ENCODE measurements around the gene KIFAP3.
"Not testable (repeated sequence)": the region's sequence is repeated elsewhere in the genome, so short reads cannot be mapped to it uniquely, and the experiment has no call there.

The KIFAP3 gene

DNA sequence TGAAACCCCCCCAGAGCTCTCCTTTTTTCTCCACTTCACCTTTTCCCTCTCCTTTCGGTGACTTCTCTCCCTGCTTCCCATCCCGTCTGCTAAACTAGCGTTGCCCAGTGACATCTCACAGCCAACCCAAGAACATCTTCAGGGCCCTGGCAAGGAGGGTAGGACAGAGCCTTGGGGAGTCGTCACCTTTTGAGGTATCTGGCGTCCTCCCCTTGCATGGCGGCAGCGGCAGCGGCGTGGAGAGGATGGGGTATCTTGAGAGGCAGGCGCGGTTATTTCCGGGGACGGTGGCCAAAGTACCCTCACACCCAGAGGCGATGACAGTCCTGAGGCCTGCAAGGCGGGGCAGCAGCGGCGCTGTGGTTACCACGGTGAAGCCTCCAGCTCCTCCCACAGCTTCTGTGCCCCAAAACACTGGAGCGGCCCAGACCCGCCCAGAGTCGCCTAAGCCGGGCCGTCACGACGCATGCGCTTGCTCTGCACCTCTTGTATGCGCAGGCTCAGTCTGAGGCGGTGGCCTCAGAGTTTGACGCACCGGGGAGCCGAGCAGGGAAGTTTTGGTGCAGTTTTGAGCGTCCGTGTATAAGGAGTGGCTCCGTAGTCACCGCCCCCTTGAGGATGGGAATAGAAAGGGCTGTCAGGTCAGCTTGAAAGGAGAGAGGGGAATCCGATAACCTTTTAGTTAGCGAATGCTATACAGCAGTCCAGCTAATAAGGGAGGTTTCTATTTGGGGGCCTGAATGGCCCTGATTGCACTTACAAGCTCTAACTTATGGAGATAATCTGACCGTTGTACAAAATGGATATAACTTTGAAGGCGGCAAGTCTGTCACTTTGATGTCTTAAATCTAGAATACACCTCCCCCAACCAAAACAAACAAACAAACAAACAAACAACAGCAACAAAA is at the start of gene KIFAP3:
TSS of gene KIFAP3 (minus strand) at position 446 of the 908 bp plus-strand sequence. CDS start at position 218, 228 bp downstream.
- DNase-seq = peak; percentile 96 to 98

DNA sequence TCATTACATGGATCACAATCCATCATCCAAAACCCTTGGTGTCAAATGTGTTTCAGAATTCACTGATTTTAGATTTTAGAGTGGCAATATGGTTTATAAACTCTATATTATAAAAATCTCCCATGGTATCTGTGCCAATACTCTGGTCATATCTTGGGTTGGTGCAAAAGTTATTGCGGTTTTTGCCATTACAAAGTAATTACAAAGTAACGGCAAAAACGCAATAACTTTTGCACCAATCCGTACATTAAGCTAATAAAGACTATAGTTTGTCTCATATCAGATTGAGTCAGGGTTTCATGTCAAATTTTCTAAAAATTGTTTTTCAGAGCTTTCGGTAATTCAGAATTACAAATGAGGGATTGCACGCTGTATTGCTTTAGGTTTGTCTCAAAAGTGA is 47.9 kb upstream of the KIFAP3 start:
- no peak for DNase-seq

DNA sequence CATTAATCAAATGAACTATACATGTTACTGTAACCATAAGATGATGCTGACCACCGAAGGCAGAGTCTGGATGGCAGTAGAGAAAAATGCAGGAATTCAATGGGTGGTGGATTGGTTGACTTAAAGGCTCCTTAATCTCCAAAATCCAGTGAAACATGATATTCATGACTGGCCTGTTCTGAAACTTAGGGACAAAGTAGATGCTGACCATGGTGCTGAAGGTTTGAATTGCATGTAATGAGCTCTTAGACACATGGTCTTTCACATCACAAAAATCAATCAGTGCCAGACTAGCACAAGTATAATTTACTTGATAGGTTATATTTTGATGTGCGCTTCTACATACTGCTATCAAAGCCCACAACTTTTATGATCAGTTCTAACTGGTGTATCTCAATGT is 40.4 kb upstream of the KIFAP3 start:
- DNase-seq = no peak

DNA sequence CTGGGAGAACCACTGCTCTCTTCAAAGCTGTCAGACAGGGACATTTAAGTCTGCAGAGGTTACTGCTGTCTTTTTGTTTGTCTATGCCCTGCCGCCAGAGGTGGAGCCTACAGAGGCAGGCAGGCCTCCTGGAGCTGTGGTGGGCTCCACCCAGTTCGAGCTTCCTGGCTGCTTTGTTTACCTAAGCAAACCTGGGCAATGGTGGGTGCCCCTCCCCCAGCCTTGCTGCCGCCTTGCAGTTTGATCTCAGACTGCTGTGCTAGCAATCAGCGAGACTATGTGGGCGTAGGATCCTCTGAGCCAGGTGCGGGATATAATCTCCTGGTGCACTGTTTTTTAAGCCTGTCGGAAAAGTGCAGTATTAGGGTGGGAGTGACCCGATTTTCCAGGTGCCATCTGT is 38.6 kb upstream of the KIFAP3 start:
- not testable (repeated sequence) for DNase-seq

DNA sequence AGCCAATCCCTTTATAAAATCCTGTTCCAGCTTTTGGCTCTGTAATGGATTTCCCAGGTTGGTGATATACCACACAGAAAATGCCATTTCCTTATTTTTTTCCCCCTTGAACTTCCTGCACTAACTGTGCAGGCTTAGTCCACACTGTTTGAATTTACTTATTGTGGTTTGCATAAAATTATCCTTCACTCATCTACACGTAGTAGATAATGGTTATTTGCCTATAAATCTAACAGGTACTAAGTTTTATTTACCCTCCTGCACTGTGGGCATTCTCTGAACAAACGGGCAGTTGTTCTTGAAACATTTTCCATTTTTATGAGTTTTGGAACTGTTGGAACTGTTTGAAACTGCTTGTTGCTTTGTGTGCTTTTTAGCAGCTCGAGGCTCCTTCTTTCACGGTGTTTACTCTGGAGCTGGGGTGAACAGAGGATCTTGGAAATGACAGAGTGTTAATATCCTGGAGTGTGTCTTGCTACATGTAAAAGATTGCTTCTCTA is 23.0 kb upstream of the KIFAP3 start:
- DNase-seq = no peak

DNA sequence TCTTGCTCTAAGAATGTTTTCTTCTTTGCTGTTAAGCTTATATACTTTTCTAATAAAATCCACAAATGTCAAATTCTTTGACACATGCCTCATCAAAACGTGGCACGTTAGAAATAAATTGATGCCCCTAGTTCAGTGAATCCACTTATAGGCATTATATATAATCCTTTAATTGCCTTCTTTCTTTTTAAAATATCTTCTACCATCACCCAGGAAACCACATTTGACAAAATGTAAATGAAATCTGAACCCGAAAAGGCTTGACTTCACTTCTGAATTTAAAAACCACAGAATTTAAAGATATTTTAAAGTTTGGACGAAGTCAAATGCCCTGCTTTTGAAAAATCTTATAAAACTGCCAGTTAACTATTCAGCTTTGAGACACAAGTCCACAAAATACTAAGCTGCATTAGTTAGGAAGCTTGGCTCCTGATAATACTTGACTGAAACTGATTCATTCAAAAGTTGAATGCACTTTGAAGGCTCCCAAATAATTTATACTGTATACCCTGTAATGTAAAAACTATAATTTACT is 22.4 kb upstream of the KIFAP3 start:
- DNase-seq = no peak

DNA sequence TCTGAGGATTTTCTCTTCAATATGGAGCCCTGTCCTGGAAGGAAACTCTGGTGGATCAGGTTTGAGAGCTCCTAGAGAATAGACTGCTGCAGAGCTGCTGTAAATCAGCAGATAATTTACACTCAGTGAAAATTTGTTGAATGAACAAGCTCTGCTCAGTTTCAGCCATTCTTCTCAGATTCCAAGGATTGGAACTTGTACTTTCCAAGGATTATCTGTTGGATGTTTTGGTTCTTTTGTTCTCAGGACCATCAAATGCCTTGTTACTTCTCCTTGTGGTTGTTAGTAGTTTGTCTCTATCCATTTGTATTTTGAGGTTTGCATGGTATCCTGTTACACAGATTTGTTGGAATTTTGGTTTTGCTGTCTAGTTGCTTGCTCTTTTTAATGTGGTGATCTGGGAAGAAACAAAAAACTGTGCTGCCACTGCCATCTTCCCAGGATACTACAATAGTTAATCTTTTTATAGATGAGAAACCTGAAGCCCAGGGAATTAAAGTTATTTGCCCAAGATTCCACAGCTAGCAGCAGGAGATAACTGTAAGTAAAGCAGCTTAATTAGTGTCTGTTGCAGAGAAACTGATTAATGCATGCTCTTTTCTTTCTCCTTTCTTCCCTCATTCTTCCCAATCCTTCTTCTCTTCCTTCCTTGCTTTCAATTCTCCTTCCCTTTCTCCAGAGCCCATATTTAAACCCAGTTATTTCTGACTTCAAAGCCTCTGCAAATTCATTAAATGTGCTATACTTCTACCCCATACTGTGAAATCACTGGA is 21.7 kb upstream of the KIFAP3 start:
- DNase-seq = no peak

DNA sequence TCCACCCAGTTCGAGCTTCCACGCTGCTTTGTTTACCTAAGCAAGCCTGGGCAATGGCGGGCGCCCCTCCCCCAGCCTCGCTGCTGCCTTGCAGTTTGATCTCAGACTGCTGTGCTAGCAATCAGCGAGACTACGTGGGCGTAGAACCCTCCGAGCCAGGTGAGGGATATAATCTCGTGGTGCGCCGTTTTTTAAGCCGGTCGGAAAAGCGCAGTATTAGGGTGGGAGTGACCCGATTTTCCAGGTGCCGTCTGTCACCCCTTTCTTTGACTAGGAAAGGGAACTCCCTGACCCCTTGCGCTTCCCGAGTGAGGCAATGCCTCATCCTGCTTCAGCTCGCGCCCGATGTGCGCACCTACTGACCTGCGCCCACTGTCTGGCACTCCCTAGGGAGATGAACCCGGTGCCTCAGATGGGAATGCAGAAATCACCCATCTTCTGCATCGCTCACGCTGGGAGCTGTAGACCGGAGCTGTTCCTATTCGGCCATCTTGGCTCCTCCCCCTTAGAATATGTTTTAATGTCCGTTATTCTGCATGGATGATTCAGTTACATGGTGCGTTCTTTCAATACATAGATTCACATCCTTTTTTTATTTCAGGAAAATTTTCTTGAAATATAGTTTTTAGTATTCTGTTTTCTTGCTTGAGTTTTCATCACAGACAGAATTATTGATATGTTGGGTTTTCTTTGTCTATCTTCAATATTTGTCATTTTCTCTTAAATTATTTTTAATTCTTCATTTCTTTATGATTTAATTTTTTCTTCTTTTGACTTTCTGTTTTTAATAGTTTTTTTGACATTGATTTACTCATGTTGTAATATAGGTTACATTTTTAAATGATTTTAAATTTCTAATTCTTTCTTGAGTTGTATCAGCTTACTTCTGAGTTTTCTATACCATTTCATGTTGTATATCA is 20.5 kb upstream of the KIFAP3 start:
- DNase-seq = peak; percentile 3 to 31

DNA sequence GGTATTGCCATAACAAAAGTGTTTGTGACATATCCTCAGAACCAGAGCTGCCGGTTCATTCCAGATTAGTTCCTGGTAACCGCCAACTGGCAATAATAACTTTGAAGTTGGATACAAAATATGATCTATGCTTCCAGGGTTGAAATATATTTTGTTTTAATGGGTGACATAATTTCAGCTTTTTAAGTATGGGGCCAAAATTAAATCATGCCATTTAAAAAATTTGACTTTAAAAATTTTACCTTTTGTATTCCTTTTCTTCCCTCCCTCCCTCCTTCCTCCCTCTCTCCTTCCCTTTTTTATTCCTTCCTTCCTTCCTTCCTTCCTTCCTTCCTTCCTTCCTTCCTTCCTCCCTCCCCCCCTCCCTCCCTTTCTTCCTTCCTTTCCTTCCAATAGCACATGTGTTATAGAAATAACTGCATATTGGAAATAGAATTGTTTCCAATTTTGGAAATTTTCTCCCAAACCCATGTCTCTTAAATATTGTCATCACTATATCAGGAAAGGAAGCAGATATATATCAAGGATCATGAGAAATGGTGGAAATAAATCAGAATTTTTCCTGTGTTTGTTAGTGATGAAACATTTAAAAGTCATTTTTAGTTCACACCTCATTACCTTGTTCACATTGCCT is 12.0 kb upstream of the KIFAP3 start:
- no peak for DNase-seq

DNA sequence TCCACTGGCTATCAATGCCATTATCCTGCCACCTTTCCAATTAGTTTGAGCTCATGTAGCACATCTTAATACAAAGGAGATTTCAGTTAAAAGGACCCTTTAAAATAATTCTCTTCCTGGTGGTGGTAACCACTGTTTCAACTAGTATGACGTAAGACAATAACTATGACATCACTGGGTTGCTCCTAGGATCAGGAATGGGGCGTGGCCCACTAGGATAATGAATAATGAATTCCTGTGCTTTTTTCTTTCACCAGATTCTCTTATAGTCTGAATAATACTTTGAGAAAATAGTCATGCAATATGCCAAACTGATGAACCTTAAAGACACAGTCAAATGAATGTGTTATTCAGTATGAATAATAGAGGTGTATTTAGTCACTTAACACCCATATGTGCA is 10.6 kb upstream of the KIFAP3 start:
- no peak for DNase-seq

DNA sequence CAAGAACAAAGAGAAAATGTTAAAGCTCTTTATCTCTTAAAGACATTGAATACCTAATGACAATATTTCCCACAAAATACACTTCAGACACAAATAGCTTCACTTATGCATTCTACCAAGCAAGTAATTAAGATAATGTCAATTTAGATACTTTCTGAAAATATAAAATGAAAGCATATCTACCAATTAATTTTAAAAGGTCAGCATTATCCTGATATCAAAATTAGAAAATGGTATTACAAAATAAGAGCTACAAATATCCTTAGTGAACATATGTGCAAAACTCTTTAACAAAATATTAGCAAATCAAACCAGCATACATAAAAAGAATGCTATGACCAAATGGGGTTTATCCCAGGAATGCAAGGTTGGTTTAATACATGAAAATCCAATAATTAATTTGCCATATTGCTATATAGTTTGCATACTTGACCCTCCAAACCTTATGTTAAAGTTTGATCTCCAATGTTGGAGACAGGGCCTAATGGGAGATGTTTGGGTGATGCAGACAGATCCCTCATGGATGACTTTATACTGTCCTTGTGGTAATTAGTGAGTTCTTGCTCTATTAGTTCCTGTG is 4.2 kb upstream of the KIFAP3 start:
- DNase-seq = no peak

DNA sequence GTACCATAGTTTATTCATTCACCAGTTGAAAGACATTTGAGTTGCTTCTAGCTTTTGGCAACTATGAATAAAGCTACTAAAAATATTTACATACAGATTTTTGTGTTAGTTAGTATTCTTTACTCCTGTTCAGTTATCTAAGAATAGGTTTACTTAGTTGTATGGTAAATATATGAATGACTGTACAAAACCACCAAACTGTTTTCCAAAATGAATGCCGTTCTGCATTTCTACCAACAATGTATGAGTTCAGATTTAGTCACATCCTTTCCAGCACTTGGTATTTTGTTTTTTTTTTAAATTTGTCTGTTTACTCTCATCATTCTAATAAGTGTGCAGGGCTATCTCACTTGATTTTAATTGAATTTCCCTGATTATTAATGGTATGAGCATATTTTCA is 3.4 kb upstream of the KIFAP3 start:
- DNase-seq = no peak

DNA sequence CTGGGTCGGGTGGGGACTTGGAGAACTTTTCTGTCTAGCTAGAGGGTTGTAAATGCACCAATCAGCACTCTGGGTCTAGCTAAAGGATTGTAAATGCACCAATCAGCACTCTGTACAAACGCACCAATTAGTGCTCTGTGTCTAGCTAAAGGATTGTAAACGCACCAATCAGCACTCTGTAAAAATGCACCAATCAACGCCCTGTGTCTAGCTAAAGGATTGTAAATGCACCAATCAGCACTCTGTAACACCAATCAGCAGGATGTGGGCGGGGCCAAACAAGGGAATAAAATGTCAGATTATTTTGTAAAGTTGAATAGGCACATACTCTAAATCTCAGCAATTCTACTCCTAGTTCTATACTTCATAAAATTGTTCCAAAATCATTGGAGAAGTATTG is 2.5 kb upstream of the KIFAP3 start:
- not testable (repeated sequence) for DNase-seq

DNA sequence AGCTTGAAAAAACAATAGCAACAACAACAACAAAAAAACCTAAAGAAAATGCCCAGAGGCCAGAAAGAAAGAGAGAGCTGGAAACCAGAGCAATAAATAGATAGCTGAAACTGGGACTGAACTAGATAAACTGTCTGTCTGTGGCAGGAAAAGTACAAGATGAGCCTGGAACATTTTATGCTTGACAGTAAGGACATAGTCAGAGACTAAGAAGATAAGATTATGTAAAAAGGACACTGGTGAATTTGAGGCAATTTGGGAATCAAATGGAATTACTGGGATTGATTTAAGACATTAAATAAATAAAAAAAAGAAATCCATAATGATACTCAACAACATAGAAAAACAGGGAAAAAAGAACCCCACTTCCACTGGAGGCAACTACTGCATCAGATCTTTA is 1.7 kb upstream of the KIFAP3 start:
- DNase-seq = no peak

DNA sequence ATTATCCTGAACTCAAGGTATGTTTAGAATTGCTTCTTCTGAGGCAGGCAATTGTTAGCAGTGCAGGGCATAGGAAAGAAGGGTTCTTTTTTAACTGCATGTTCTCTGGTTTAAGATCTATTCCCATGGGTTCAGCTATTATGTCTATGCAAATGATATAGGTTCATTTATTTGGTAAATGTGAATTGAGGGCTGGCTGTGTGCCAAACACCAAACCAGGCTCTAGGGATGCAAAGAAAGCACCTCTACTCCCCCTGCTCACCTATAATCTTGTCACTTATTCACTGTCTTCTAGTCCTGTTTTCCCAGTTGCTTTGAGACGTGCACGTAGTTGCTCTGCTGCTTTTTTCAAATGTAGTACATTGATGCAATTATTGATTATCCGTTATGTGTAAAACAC is 691 bp upstream of the KIFAP3 start:
- DNase-seq = no peak

DNA sequence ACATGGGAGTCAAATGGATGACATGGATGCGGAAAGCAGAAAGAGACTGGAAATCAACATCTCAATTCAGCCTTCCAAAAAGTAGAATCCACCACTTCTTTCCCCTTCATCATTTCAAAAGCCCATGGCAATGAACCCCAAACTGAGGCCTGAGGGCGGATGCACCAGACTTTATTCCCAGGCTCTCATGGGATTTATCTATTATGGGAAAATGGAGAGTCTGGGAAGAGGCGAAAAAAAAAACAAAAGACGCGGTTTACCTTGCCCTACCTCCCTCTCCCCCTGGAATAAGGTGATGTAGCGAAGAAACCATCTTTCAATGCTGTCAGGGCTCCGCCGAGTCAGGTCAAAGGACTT is 624 bp downstream of the KIFAP3 start:
- no peak for DNase-seq

DNA sequence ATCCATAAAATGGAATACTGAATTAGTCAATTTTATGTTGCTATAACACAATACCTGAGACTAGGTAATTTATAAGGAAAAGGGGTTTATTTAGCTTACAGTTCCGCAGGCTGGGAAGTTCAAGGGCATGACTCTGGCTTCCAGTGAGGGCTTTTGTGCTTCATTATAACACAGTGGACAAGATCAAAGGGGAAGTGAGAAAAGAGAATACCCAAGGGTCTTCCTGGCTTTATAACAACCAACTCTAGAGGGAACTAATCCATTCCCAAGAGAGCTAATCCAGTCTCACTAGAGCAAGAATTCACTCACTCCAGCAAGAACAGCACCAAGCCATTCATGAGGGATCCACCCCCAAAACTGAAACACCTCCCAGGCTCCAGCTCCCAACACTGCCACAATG is 3.1 kb downstream of the KIFAP3 start:
- DNase-seq = no peak

DNA sequence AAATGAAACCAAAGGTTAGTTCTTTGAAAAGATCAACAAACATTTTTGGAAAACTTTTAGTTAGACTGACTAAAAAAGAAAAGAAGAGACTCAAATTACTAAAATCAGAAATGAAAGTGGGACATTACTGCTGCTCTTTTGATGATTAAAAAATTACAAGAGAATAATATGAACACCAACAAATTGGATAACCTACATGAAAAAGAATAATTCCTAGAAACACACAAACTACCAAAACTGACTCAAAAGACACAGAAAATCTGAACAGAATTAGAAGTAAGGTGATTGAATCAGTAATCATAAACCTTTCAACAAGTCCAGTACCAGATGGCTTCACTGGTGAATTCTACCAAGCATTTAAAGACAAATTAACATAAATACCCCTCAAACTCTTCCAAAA is 5.6 kb downstream of the KIFAP3 start:
- no peak for DNase-seq

DNA sequence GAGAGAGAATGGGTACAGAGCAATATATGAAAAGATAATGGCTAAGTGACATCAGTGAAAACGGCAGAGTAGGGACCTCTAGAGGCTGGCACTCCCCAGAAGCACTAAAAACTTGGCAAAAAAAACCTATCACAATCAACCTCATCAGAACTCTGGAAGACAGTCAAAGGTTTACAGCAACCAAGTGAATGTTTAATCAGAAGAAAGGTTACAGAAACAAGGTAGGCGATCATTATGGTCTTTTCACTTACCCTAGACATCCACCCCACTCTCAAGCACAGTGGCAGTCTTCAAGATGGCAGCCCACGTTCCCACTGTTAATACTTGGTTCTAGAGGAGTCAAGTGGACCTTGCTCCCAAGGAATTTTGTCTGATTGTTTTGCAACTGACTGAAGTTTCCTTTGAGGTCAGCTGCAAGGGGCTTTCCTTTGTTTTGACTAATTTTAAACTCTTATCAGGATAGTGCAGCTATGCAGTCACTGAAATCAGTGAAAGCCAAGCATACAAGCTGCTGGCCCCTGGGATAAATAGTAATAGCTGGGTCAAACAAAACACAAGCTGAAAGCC is 7.2 kb downstream of the KIFAP3 start:
- DNase-seq = no peak

DNA sequence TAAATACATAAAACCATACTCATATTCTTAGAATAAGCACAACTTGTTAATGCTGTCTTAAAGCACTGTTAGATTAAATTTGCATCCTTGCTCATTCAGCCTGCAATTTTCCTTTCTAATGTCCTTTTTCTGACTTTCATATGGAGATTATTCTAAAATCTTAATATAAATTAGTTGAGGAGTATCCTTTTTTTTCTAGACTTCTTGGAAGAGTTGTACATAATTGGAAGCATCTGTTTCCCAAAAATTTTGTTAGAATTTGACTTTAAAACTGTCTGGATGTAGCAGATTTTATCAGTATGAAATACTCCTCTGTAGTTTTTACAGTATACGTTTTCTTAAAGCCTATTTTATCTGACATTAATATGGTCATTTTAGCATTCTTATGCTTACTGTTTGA is 9.7 kb downstream of the KIFAP3 start:
- no peak for DNase-seq

DNA sequence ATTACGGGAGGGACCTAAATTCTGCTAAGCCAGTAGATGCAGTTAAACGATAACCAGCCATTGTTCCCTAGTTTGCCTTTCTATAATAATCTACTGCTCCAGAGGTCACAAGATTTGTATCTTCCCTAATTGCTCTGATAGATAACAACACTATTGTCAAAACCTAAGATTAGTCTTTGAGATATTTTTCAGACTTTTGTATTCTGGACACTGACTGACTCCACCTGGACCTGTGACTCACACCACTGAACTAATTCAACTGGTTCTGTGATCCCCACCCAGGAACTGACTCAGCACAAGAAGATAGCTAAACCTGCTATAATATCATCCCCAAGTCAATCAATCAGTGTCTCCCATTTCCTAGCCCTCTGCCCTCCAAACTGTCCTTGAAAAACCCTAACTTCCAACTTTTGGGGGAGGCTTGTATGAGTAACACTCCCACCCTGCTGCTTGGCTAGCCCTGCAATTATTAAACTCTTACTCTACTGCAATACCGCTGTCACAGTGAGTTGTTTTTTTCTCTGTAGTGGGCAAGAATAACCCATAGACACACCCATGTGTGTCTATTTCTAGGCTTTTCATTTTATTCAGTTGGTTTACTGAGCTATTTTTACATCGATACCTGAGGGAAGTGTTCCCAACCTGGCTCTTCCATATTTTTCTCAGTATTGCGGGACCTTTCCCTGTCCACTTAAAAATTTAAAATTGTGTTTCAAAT is 11.2 kb downstream of the KIFAP3 start:
- no peak for DNase-seq
